GM12891 (cell line): Measurements from ENCODE around the gene LRRC32.

Source experiments
- POLR2A ChIP-seq: IDR thresholded peaks from 2 replicates; pipeline ENCODE4 v1.6.1; 2011; ENCODE audit warnings: low read depth, low read length, control low read depth
- POLR2AphosphoS5 ChIP-seq: IDR thresholded peaks from 2 replicates; pipeline ENCODE4 v1.6.1; 2011; ENCODE audit warnings: low read depth, low read length, control low read depth

- TF ChIP-seq POLR2A (no peak), POLR2AphosphoS5 (no peak)
Measured at GRCh38 chr11:76656571-76657081, 13.9 kb downstream of the LRRC32 start.
